ENCODE data around the gene GSAP.
A peak's percentile ranks its signal among the peaks of the same experiment; 100 is the strongest.
"Not testable (repeated sequence)": the region's sequence is repeated elsewhere in the genome, so short reads cannot be mapped to it uniquely, and the experiment has no call there.

Gene GSAP

DNA sequence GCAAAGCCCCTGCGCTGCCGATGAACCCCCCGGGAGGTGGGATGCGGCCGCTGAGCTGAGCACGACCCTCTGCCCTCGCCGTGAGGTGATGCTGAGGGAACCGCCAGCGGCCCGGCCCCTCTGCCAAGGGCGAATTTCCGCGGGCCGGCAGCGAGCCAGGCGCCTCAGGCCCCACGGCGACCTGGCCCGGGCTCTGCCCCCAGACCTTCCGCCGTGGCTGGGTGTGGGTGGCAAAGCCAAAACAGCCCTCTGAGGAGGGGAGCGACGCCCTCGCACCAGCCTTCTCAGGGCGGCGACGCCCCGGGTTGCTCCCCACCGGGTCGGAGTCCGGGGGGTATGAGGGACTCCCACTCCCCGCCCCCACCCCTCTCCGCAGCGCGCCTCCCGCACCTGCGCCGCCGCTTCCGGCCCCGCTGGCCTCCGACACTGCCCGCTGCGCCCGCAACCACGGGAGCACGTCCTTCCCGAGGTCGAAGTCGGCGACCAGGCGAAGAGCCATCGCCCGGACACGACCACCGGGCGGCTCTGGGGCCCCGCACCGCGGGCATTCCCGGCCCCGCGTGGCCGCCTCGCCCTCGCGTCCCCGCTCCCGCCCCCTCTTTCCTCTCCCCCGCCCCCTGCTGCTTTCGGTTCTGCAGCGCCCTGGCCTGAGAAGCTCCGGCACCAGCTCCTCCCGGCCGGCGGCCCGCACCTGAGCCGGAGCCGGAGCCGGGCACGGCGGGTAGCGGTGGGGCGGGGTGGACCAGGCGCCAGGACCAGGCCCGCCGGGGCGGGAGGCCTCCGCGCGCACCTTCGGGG, at the start of gene GSAP:
GSAP (minus strand) TSS at position 527 of the 798 bp plus-strand sequence; CDS start at position 499, 28 bp downstream.
- no peak for DNase-seq

DNA sequence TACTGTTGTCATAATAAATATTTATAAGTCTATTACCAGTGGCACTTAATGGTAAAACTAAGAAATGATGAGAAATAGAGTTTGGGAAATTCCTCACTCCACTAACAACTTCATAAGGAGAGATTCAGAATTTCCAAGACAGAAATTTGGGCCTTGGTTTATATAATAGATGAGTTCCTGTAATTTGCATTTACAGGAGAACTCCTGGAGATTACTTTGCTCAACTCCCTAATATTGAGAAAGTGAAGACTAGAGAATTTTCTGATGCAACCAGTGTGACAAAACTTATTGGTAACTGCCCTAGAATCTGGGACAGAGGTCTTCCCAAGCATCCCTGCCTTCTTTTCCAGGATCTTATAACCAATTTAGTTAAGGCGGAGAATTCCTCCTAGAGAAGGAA, 49.1 kb upstream of the GSAP start:
- no peak for DNase-seq

DNA sequence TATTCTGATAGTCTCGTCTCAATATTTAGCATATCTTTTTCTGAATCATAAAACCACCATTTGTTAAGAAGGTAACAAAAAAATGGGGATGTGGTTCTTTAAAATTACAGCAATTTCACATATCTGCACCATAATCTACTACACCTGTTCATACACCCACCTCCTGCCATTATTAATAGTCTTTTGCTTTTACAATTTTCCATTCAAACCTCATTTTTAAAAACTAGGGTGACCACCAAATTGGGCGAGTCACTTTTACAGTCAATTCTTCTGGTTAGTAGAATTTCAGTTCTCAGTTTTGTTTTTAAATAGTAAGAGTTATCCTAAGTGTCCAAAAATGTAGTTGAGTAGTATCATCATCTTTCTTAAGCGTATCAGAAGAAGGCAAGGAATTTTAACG, 48.4 kb upstream of the GSAP start:
- DNase-seq = no peak

DNA sequence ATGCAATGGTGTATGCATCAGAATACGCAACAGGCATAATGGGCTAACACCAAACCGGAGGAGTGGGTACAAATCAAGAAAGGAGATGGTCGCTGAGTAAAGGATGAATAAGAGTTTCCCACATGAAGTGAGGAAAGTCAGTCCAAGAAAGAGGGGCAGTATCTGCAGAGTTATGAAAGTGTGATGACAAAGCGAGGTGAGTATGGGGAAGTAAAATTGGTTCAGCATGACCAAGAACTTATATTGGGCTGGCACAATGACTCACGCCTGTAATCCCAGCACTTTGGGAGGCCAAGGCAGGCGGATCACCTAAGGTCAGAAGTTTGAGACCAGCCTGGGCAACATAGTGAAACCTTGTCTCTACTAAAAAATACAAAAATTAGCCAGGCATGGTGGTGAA, 47.5 kb upstream of the GSAP start:
- DNase-seq = not testable (repeated sequence)

- no peak for DNase-seq
Observed at GRCh38 chr7:77461842-77462241, 45.7 kb upstream of the GSAP start.

DNA sequence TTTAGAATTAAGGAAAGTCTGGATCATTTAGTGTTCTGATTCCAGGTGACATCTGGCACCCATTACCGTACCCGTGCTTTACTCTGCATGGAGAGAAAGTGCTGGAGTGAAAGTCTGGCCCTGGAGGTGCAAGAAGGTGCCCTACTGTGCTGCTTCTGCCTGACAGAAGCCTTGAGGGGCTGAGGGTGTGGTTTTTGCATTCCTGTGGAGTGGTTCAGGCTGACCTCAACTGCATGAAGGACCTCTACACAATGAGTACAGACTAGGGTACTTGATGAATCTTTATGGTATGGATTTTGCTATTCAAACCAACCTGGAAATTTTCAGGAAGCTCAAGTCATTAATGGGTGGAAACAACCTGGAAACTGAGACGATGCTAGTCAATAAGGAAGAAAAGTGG, 45.1 kb upstream of the GSAP start:
- no peak for DNase-seq

DNA sequence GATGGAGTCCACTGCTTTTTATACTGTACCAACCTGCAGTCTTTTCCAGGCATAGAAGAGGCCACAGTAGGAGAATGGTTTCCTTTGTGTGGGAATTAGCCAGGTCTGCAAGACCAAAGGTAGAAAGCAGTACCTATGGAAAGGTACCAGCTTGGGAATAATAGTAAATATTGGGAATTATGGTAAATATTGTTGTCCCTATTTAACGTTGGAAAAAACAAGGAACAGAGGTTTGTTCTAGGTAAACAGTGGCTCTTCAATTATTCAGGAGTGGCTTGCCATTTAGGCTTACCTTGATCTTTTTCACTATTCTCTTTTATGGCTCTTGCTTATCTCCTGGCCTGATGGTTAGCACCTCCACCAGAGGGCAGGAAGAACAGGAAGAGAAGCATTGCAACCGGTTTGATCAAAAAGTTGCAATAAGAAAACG, 43.9 kb upstream of the GSAP start:
- no peak for DNase-seq

- no peak for DNase-seq
Observed at GRCh38 chr7:77459311-77459726, 43.2 kb upstream of the GSAP start.

GRCh38 chr7:77458786-77459185, 42.6 kb upstream of the GSAP start:
- no peak for DNase-seq

DNA sequence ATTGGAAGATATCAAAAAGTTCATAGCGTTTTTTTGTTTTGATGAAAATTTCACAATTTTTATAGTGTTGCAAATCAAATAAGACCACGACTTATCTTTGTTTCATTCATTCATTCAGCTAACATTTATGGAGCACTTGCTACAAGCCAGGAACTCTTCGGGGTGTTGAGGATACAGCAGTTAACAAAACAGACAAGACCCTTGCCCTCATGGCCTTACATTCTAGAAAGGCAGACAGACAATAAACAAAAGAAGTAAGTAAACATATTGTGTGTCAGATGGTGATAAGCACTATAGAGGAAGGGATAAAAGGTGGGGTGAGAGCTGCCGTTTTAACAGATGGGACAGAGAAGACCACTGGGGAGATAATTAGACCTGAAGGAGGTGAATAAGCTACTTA, 41.6 kb upstream of the GSAP start:
- DNase-seq = peak; percentile 67

- no peak for DNase-seq
Observed at GRCh38 chr7:77456696-77457095, 40.5 kb upstream of the GSAP start.

DNA sequence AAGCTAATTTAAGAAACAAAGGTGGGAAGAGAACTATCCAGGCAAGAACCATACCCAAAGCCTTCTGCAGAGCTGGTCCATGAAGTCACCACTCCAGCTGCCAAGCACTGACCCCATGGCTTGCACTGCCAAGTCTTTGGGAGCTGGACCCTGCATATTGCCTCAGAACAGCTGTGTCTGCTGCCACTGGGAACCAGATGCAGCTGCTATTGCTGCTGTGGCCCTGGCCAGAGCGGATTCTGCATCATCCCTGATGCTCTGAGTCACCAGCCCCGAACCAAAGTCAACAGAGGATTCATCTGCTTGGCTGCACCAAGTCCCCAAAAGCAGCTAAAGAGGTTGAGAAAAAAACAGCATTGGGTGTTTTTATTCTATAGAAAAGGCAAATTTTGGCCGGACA, 39.2 kb upstream of the GSAP start:
- DNase-seq = no peak

DNA sequence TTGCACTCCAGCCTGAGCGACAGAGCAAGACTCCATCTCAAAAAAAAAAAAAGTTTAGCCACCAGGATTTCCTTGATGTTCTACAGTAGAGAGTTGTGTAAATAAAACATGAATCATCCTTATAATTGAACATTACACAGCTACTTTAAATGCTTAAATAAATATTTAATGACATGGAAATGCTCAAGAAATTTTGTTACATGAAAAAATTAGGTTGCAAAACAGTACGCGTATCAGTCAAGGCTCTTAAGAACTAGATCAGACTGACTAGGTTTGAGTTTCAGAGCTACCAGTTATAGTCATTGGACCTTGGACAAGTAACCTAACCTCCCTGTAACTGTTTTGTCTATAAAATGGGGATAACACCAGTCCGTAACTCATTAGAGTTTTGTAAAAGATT, 38.7 kb upstream of the GSAP start:
- DNase-seq = no peak

DNA sequence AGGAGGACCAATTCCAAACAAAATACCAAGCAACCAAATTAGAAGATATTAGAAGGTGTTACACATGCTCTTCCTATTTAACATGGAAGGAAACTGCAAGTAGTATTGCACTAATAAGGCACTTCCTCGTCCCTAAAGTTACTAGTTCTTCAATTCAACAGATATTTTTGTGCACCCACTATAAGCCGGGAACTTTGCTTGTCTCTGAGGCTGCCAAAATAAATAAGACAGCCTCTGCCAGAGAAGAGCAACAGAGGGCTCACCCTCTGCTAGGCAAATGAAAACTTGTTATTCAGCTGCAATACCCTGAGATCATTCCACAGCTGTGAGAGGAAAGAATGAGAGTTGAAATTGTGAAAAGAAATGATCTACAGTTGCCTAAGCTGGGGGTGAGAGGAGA, 37.4 kb upstream of the GSAP start:
- no peak for DNase-seq

GRCh38 chr7:77451950-77452349, 35.8 kb upstream of the GSAP start:
- DNase-seq = not testable (repeated sequence)

DNA sequence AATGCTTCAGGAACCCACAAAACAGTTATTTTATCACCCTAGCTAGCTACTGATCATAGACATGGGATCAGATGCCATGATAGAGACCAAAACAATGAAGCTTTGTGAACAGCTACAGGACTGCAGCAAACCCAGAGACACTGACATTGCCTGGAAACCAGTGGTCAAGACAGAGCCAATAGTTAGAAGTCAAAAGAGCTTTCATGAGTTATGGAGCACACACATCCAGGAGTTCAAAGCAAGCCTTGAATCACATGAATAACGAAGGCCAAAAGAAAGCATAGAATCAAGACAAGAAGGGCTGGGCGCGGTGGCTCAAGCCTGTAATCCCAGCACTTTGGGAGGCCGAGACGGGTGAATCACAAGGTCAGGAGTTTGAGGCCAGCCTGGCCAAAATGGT, 34.5 kb upstream of the GSAP start:
- no peak for DNase-seq

- DNase-seq = no peak
Observed at GRCh38 chr7:77450054-77450453, 33.9 kb upstream of the GSAP start.

DNA sequence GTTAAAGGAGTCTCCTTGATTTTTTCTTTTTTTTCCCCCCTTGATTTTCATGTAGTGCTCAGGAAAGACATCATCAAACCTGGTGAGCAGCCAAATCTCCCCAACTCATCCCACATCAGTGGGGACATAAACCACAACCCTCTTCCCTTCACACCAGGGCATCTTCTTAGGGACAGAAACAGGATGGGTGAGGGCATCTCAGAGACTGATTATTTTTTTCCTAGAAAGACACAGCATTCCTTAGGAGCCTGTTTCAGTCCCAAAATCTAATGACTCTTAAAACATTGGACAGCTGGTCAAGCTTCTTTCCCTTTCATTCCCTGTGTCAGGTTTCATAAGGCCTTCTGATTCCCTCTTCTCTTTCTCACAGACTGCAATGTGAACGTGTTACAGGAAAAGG, 31.5 kb upstream of the GSAP start:
- no peak for DNase-seq

GRCh38 chr7:77444123-77444522, 28.0 kb upstream of the GSAP start:
- no peak for DNase-seq

GRCh38 chr7:77443042-77443441, 26.9 kb upstream of the GSAP start:
- DNase-seq = no peak

DNA sequence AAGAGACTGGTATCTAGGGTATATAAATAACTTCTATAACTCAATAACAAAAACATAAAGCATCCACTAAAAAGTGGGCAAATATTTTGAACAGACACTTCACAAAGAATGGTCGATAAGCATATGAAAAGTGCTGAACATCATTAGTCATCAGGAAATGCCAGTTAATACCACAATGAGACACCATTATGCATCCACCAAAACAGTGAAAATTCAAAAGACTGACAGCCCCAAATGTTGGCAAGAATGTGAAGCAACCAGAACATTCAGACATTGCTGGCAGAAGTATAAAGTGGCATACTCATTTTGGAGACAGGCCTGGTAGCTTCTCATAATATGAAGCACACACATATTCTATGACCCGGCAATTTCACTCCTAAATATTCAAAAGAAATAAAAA, 26.5 kb upstream of the GSAP start:
- DNase-seq = no peak

GRCh38 chr7:77441046-77441445, 24.9 kb upstream of the GSAP start:
- no peak for DNase-seq

- no peak for DNase-seq
Observed at GRCh38 chr7:77439572-77439971, 23.4 kb upstream of the GSAP start.

- no peak for DNase-seq
Observed at GRCh38 chr7:77438131-77438530, 22.0 kb upstream of the GSAP start.

- DNase-seq = no peak
Observed at GRCh38 chr7:77434570-77435275, 18.6 kb upstream of the GSAP start.
